Measurements from ENCODE around the gene GPR68.
"Not testable (repeated sequence)": the region's sequence is repeated elsewhere in the genome, so short reads cannot be mapped to it uniquely, and the experiment has no call there.

The GPR68 gene

GRCh38 chr14:91227183-91227628 lies 17.3 kb downstream of the GPR68 start:
- Histone ChIP-seq H3K9me2 (replicated peaks; ENCODE audit: insufficient read depth, low read length) (no peaks in the 10 kb centered on the region), H3K27ac (ENCODE audit: low read length) (no peak overlapping the region), H3K27me3 (replicated peaks; ENCODE audit: insufficient read depth, low read length) (no peaks in the 10 kb centered on the region), H3F3A (ENCODE audit: insufficient read depth, low read length) (no peaks in the 10 kb centered on the region), H2AFZ (ENCODE audit: low read length) (no peak overlapping the region), H3K36me3 (replicated peaks; ENCODE audit: insufficient read depth, low read length) (no peaks in the 10 kb centered on the region), H3K4me1 (ENCODE audit: low read length) (peaks cover 20% of the 10 kb centered on the region), H3K4me2 (ENCODE audit: low read depth, low read length) (no peak overlapping the region), H3K9ac (ENCODE audit: low read length) (no peak overlapping the region), H3K4me3 (ENCODE audit: low read length) (no peak overlapping the region), H3K9me3 (replicated peaks; ENCODE audit: insufficient read depth, low read length) (no peaks in the 10 kb centered on the region), H3K79me2 (ENCODE audit: low read length) (no peaks in the 10 kb centered on the region), H4K20me1 (ENCODE audit: insufficient read depth, low read length) (no peaks in the 10 kb centered on the region)
- DNase-seq: no peak
- TF ChIP-seq EZH2phosphoT487 (IDR thresholded peaks at IDR 0.05; ENCODE audit: low read length) (no peak), CTCF (IDR thresholded peaks at IDR 0.05; ENCODE audit: low read length) (no peak), EZH2 (optimal IDR thresholded peaks at IDR 0.05; ENCODE audit: low read depth, low read length) (no peak)

- H3F3A ChIP-seq (ENCODE audit: insufficient read depth, low read length); H2AFZ ChIP-seq (ENCODE audit: low read length); H3K4me2 ChIP-seq (ENCODE audit: low read depth, low read length); H4K20me1 ChIP-seq (ENCODE audit: insufficient read depth, low read length); H3K36me3 ChIP-seq (replicated peaks; ENCODE audit: insufficient read depth, low read length); H3K9me2 ChIP-seq (replicated peaks; ENCODE audit: insufficient read depth, low read length); H3K9ac ChIP-seq (ENCODE audit: low read length); H3K4me3 ChIP-seq (ENCODE audit: low read length); H3K9me3 ChIP-seq (replicated peaks; ENCODE audit: insufficient read depth, low read length); DNase-seq; H3K79me2 ChIP-seq (ENCODE audit: low read length); H3K27ac ChIP-seq (ENCODE audit: low read length); H3K27me3 ChIP-seq (replicated peaks; ENCODE audit: insufficient read depth, low read length): not testable (repeated sequence)
- H3K4me1 ChIP-seq (ENCODE audit: low read length): peaks cover 20% of the 10 kb centered on the region
Observed at GRCh38 chr14:91226360-91226759, 18.1 kb downstream of the GPR68 start.

- Histone ChIP-seq H3K27me3 (replicated peaks; ENCODE audit: insufficient read depth, low read length) (no peaks in the 10 kb centered on the region), H3K4me3 (ENCODE audit: low read length) (no peak overlapping the region), H4K20me1 (ENCODE audit: insufficient read depth, low read length) (no peaks in the 10 kb centered on the region), H3F3A (ENCODE audit: insufficient read depth, low read length) (no peaks in the 10 kb centered on the region), H3K9ac (ENCODE audit: low read length) (no peak overlapping the region), H3K4me2 (ENCODE audit: low read depth, low read length) (no peak overlapping the region), H3K27ac (ENCODE audit: low read length) (no peak overlapping the region), H3K79me2 (ENCODE audit: low read length) (no peaks in the 10 kb centered on the region), H2AFZ (ENCODE audit: low read length) (no peak overlapping the region), H3K36me3 (replicated peaks; ENCODE audit: insufficient read depth, low read length) (no peaks in the 10 kb centered on the region), H3K9me3 (replicated peaks; ENCODE audit: insufficient read depth, low read length) (no peaks in the 10 kb centered on the region), H3K4me1 (ENCODE audit: low read length) (peaks cover 13% of the 10 kb centered on the region), H3K9me2 (replicated peaks; ENCODE audit: insufficient read depth, low read length) (no peaks in the 10 kb centered on the region)
- TF ChIP-seq EZH2phosphoT487 (IDR thresholded peaks at IDR 0.05; ENCODE audit: low read length) (no peak), CTCF (IDR thresholded peaks at IDR 0.05; ENCODE audit: low read length) (no peak), EZH2 (optimal IDR thresholded peaks at IDR 0.05; ENCODE audit: low read depth, low read length) (no peak)
- no peak for DNase-seq
Observed at GRCh38 chr14:91225025-91225424, 19.5 kb downstream of the GPR68 start.

- Histone ChIP-seq H3K36me3 (replicated peaks; ENCODE audit: insufficient read depth, low read length) (no peaks in the 10 kb centered on the region), H2AFZ (ENCODE audit: low read length) (no peak overlapping the region), H3K4me2 (ENCODE audit: low read depth, low read length) (no peak overlapping the region), H3K79me2 (ENCODE audit: low read length) (no peaks in the 10 kb centered on the region), H3K9ac (ENCODE audit: low read length) (no peak overlapping the region), H3K27ac (ENCODE audit: low read length) (no peak overlapping the region), H3K9me2 (replicated peaks; ENCODE audit: insufficient read depth, low read length) (no peaks in the 10 kb centered on the region), H3F3A (ENCODE audit: insufficient read depth, low read length) (no peaks in the 10 kb centered on the region), H3K4me3 (ENCODE audit: low read length) (no peak overlapping the region), H4K20me1 (ENCODE audit: insufficient read depth, low read length) (no peaks in the 10 kb centered on the region), H3K9me3 (replicated peaks; ENCODE audit: insufficient read depth, low read length) (no peaks in the 10 kb centered on the region), H3K4me1 (ENCODE audit: low read length) (no peaks in the 10 kb centered on the region), H3K27me3 (replicated peaks; ENCODE audit: insufficient read depth, low read length) (no peaks in the 10 kb centered on the region)
- no peak for DNase-seq
- no peak for TF ChIP-seq CTCF (IDR thresholded peaks at IDR 0.05; ENCODE audit: low read length)
- TF ChIP-seq EZH2 (optimal IDR thresholded peaks at IDR 0.05; ENCODE audit: low read depth, low read length): no peak
- TF ChIP-seq EZH2phosphoT487 (IDR thresholded peaks at IDR 0.05; ENCODE audit: low read length): no peak
Observed at GRCh38 chr14:91223028-91223783, 21.3 kb downstream of the GPR68 start.
